C4-2B (cell line): ENCODE results near the gene OR2L5.

ENCODE experiments used
- ZFX ChIP-seq: fragments of 450-650 bp; IDR thresholded peaks from 2 replicates; pipeline ENCODE4 v1.6.1; 2017
- TF ChIP-seq, protein P1 (sequence below): fragments of 450-650 bp; conservative IDR thresholded peaks from 2 replicates; pipeline ENCODE4 v1.5.1; 2017; ENCODE audit warnings: mild to moderate bottlenecking

GRCh38 chr1:248013229-248013710, at the start of gene OR2L5:
- TF ChIP-seq, protein P1, sequence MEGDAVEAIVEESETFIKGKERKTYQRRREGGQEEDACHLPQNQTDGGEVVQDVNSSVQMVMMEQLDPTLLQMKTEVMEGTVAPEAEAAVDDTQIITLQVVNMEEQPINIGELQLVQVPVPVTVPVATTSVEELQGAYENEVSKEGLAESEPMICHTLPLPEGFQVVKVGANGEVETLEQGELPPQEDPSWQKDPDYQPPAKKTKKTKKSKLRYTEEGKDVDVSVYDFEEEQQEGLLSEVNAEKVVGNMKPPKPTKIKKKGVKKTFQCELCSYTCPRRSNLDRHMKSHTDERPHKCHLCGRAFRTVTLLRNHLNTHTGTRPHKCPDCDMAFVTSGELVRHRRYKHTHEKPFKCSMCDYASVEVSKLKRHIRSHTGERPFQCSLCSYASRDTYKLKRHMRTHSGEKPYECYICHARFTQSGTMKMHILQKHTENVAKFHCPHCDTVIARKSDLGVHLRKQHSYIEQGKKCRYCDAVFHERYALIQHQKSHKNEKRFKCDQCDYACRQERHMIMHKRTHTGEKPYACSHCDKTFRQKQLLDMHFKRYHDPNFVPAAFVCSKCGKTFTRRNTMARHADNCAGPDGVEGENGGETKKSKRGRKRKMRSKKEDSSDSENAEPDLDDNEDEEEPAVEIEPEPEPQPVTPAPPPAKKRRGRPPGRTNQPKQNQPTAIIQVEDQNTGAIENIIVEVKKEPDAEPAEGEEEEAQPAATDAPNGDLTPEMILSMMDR: no peak
- no peak for TF ChIP-seq ZFX
